Right renal pelvis (tissue), 4 donors: ENCODE data around the gene OGG1. TPM values are rescaled to one million over a fixed set of nuclear protein-coding genes. Genes with fewer than 3 reads are reported as not detected.

Experiments used
- polyA plus RNA-seq, 4 donors: library from polyadenylated mRNA; unstranded; fragments of 120-200 nt; gene quantifications; one replicate each; pipeline ENCODE4 v1.2.1, GENCODE V29; 2013; ENCODE audit not compliant: insufficient read length in 4 of 4

Gene OGG1
- polyA plus RNA-seq, 4 donors, result 47.6 to 61.9 (median 56.1) TPM

Other genes with a start within 250 kb of the OGG1 start
- under 1 TPM in 1 of 4 donors, not detected in 3; 0.09 TPM for gene LHFPL4, start 196.1 kb upstream of the OGG1 start, polyA plus RNA-seq
- 10 to 100 TPM; 32.5 to 33.8 (median 33.0) TPM for gene MTMR14, start 100.4 kb upstream of the OGG1 start, polyA plus RNA-seq
- gene CPNE9, start 46.1 kb upstream of the OGG1 start, polyA plus RNA-seq, result under 1 TPM; 0.08 to 0.15 (median 0.14) TPM
- 10 to 100 TPM; 19.0 to 20.7 (median 19.9) TPM for gene BRPF1, start 18.2 kb upstream of the OGG1 start, polyA plus RNA-seq
- gene CAMK1, start 20.0 kb downstream of the OGG1 start, polyA plus RNA-seq, result 10 to 100 TPM; 18.9 to 22.6 (median 20.0) TPM
- 10 to 100 TPM; 61.6 to 70.9 (median 65.7) TPM for gene TADA3, start 42.5 kb downstream of the OGG1 start, polyA plus RNA-seq
- gene ARPC4, start 43.1 kb downstream of the OGG1 start, polyA plus RNA-seq, result 100 to 1,000 TPM; 142 to 153 (median 142) TPM
- 10 to 100 TPM; 38.6 to 60.3 (median 43.0) TPM for gene TTLL3, start 60.3 kb downstream of the OGG1 start, polyA plus RNA-seq
- gene RPUSD3, start 94.1 kb downstream of the OGG1 start, polyA plus RNA-seq, result 10 to 100 TPM; 29.4 to 38.6 (median 33.7) TPM
- under 1 TPM in 1 of 4 donors, not detected in 3; 0.09 TPM for gene CIDEC, start 130.3 kb downstream of the OGG1 start, polyA plus RNA-seq
- gene JAGN1, start 140.7 kb downstream of the OGG1 start, polyA plus RNA-seq, result 10 to 100 TPM; 47.9 to 50.0 (median 49.4) TPM
- 10 to 100 TPM; 11.0 to 15.2 (median 11.8) TPM for gene IL17RE, start 152.9 kb downstream of the OGG1 start, polyA plus RNA-seq
- gene IL17RC, start 167.1 kb downstream of the OGG1 start, polyA plus RNA-seq, result 10 to 100 TPM; 33.2 to 43.9 (median 40.1) TPM
- 10 to 100 TPM; 53.9 to 62.1 (median 58.8) TPM for gene CRELD1, start 183.9 kb downstream of the OGG1 start, polyA plus RNA-seq
- 1 to 10 TPM; 3.8 to 4.5 (median 4.1) TPM for gene PRRT3, start 202.5 kb downstream of the OGG1 start, polyA plus RNA-seq
- gene EMC3, start 236.9 kb downstream of the OGG1 start, polyA plus RNA-seq, result 10 to 100 TPM; 89.6 to 93.6 (median 91.8) TPM